ENCODE measurements around the gene ZNF282. TPM values are rescaled to one million over a fixed set of nuclear protein-coding genes. Genes with fewer than 3 reads are reported as not detected.

ZNF282 gene
- total and polyA plus RNA-seq, 9 of the 15 experiments (the other 6 are each of a cell fraction or from before 2014, with no cell fraction given), result 0.76 to 58.6 (median 17.4) TPM

DNA sequence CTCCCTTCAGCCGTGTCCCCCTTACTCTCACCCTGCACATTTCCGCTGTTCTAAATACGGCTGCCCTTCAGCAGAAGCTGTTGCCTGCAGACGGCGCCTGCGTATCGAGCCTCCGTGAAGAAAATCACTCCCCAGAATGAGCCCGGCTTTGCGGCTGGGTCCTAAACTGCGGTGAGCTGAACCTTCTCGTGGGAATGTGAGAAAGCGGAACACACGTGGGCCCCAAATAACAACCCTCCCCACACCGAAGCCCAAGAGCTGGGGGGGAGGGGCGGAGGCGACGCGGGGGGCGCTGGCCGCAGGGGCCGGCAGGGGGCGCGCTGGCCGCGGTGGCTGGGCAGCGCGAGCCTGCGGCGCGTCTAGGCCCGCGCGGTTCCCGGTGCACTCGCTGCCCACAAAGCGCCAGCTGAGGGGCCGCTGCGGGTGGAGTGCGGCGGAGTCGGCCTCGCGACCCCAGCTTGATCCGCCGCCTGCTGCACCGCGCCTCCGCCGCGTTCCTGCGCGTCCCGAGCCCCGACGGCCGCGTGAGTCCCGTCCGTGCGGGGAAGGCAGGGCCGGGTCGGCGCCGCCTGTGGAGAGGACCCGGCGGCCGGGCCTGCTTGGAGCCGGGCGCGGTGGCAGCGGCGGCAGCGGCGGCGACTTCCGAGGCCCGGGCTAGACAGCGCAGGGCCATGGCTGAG is 48.1 kb upstream of the ZNF282 start, which contains the start of gene ZNF398 (continued):
- TF ChIP-seq POLR3A (IDR thresholded peaks at IDR 0.05; ENCODE audit: borderline replicate concordance, extremely low read depth, insufficient read depth, insufficient read length) (no peak), PTBP1 (IDR thresholded peaks at IDR 0.05; ENCODE audit: low read depth, low read length) (no peak), CEBPG (CRISPR knock-in tag; IDR thresholded peaks at IDR 0.05) (no peak), CEBPG (tag; conservative IDR thresholded peaks at IDR 0.05 in 1 of 2, IDR thresholded peaks at IDR 0.05 in 1 of 2) (no peak), CHCHD3 (CRISPR knock-in tag; IDR thresholded peaks at IDR 0.05) (no peak), ZZZ3 (IDR thresholded peaks at IDR 0.05) (no peak), TOE1 (IDR thresholded peaks at IDR 0.05; ENCODE audit: borderline replicate concordance) (0 out of 2 replicates have a peak, but pooled peaks have one; percentile 38), TOE1 (CRISPR knock-in tag; IDR thresholded peaks at IDR 0.05; ENCODE audit: borderline replicate concordance, low read depth) (no peak; the same call in 1 of the 2 replicates), U2AF2 (optimal IDR thresholded peaks at IDR 0.05; ENCODE audit: low read depth, low read length) (no peak), SMAD3 (CRISPR knock-in tag; conservative IDR thresholded peaks at IDR 0.05) (0 out of 2 replicates have a peak, but pooled peaks have one; percentile 49), NCOR1 (IDR thresholded peaks at IDR 0.05) (peak; percentile 44; the same call in 1 of the 2 replicates), ADNP (tag; IDR thresholded peaks at IDR 0.05) (peak; percentile 95), ZNF695 (CRISPR knock-in tag; IDR thresholded peaks at IDR 0.05) (no peak), HEY1 (CRISPR knock-in tag; IDR thresholded peaks at IDR 0.05; ENCODE audit: borderline replicate concordance) (no peak), ETV6 (IDR thresholded peaks at IDR 0.05; ENCODE audit: borderline replicate concordance in 1 of 2, low read depth in 2 of 2, low read length in 1 of 2) (0 out of 4 replicates have a peak, but pooled peaks of 1 of the 2 experiments have one; percentile 40), ETV6 (CRISPR knock-in tag; IDR thresholded peaks at IDR 0.05; ENCODE audit: borderline replicate concordance) (no peak), HSF4 (CRISPR knock-in tag; IDR thresholded peaks at IDR 0.05; ENCODE audit: borderline replicate concordance) (0 out of 2 replicates have a peak, but pooled peaks have one; percentile 41), TBP (optimal IDR thresholded peaks at IDR 0.05; ENCODE audit: low read depth, low read length) (peak; percentile 79), HNRNPK (IDR thresholded peaks at IDR 0.05; ENCODE audit: low read depth, low read length, poor library complexity, severe bottlenecking) (peak; percentile 73)
- TF ChIP-seq, protein P1, sequence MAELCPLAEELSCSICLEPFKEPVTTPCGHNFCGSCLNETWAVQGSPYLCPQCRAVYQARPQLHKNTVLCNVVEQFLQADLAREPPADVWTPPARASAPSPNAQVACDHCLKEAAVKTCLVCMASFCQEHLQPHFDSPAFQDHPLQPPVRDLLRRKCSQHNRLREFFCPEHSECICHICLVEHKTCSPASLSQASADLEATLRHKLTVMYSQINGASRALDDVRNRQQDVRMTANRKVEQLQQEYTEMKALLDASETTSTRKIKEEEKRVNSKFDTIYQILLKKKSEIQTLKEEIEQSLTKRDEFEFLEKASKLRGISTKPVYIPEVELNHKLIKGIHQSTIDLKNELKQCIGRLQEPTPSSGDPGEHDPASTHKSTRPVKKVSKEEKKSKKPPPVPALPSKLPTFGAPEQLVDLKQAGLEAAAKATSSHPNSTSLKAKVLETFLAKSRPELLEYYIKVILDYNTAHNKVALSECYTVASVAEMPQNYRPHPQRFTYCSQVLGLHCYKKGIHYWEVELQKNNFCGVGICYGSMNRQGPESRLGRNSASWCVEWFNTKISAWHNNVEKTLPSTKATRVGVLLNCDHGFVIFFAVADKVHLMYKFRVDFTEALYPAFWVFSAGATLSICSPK (IDR thresholded peaks at IDR 0.05; ENCODE audit: borderline replicate concordance), result no peak
- TF ChIP-seq, protein P2, sequence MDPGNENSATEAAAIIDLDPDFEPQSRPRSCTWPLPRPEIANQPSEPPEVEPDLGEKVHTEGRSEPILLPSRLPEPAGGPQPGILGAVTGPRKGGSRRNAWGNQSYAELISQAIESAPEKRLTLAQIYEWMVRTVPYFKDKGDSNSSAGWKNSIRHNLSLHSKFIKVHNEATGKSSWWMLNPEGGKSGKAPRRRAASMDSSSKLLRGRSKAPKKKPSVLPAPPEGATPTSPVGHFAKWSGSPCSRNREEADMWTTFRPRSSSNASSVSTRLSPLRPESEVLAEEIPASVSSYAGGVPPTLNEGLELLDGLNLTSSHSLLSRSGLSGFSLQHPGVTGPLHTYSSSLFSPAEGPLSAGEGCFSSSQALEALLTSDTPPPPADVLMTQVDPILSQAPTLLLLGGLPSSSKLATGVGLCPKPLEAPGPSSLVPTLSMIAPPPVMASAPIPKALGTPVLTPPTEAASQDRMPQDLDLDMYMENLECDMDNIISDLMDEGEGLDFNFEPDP (CRISPR knock-in tag; IDR thresholded peaks at IDR 0.05), result no peak
- TF ChIP-seq, protein P3, sequence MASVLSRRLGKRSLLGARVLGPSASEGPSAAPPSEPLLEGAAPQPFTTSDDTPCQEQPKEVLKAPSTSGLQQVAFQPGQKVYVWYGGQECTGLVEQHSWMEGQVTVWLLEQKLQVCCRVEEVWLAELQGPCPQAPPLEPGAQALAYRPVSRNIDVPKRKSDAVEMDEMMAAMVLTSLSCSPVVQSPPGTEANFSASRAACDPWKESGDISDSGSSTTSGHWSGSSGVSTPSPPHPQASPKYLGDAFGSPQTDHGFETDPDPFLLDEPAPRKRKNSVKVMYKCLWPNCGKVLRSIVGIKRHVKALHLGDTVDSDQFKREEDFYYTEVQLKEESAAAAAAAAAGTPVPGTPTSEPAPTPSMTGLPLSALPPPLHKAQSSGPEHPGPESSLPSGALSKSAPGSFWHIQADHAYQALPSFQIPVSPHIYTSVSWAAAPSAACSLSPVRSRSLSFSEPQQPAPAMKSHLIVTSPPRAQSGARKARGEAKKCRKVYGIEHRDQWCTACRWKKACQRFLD (CRISPR knock-in tag; IDR thresholded peaks at IDR 0.05), result peak; percentile 58; the same call in 1 of the 2 replicates
- TF ChIP-seq, protein P4, sequence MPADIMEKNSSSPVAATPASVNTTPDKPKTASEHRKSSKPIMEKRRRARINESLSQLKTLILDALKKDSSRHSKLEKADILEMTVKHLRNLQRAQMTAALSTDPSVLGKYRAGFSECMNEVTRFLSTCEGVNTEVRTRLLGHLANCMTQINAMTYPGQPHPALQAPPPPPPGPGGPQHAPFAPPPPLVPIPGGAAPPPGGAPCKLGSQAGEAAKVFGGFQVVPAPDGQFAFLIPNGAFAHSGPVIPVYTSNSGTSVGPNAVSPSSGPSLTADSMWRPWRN (IDR thresholded peaks at IDR 0.05; ENCODE audit: low read depth), result no peak
